ENCODE results near the gene CDADC1. TPM values are rescaled to one million over a fixed set of nuclear protein-coding genes. Genes with fewer than 3 reads are reported as not detected.

CDADC1 gene
- polyA plus RNA-seq, 1 donor from 2014 or later: 11.6 TPM

GRCh38 chr13:49210669-49211068, 37.1 kb upstream of the CDADC1 start:
- no peak overlapping the region for H3K9ac ChIP-seq (ENCODE audit: low read length)
- H2AFZ ChIP-seq (ENCODE audit: low read depth, low read length): no peak overlapping the region
- peaks cover 15% of the 10 kb centered on the region for H3K36me3 ChIP-seq (ENCODE audit: insufficient read depth, low read length)
- no peaks in the 10 kb centered on the region for H3K79me2 ChIP-seq (replicated peaks; ENCODE audit: insufficient read depth, low read length)
- H3F3A ChIP-seq (ENCODE audit: insufficient read depth, low read length, poor library complexity, severe bottlenecking): no peaks in the 10 kb centered on the region
- no peak overlapping the region for H3K27ac ChIP-seq (ENCODE audit: low read length)
- no peaks in the 10 kb centered on the region for H3K27me3 ChIP-seq (ENCODE audit: insufficient read depth, low read depth, low read length)
- H3K4me2 ChIP-seq (ENCODE audit: low read length): no peak overlapping the region
- no peaks in the 10 kb centered on the region for H3K9me3 ChIP-seq (ENCODE audit: low read length)
- no peaks in the 10 kb centered on the region for H4K20me1 ChIP-seq (ENCODE audit: insufficient read depth)
- no peak overlapping the region for H3K4me3 ChIP-seq (ENCODE audit: low read length)
- no peaks in the 10 kb centered on the region for H3K9me2 ChIP-seq (ENCODE audit: insufficient read depth, low read length)
- no peak for TF ChIP-seq EZH2 (IDR thresholded peaks at IDR 0.05; ENCODE audit: borderline replicate concordance, insufficient read depth, low read length, poor library complexity, severe bottlenecking)
- TF ChIP-seq POLR2AphosphoS5 (IDR thresholded peaks at IDR 0.05): no peak
- TF ChIP-seq TAF1 (IDR thresholded peaks at IDR 0.05; ENCODE audit: low read depth): no peak
- no peak for TF ChIP-seq RAD21 (conservative IDR thresholded peaks at IDR 0.05)
- TF ChIP-seq MXI1 (conservative IDR thresholded peaks at IDR 0.05; ENCODE audit: poor library complexity, severe bottlenecking): no peak
- TF ChIP-seq SMC3 (conservative IDR thresholded peaks at IDR 0.05; ENCODE audit: poor library complexity): no peak
- no peak for TF ChIP-seq EP300 (conservative IDR thresholded peaks at IDR 0.05; ENCODE audit: poor library complexity, severe bottlenecking)
- TF ChIP-seq, protein P1, sequence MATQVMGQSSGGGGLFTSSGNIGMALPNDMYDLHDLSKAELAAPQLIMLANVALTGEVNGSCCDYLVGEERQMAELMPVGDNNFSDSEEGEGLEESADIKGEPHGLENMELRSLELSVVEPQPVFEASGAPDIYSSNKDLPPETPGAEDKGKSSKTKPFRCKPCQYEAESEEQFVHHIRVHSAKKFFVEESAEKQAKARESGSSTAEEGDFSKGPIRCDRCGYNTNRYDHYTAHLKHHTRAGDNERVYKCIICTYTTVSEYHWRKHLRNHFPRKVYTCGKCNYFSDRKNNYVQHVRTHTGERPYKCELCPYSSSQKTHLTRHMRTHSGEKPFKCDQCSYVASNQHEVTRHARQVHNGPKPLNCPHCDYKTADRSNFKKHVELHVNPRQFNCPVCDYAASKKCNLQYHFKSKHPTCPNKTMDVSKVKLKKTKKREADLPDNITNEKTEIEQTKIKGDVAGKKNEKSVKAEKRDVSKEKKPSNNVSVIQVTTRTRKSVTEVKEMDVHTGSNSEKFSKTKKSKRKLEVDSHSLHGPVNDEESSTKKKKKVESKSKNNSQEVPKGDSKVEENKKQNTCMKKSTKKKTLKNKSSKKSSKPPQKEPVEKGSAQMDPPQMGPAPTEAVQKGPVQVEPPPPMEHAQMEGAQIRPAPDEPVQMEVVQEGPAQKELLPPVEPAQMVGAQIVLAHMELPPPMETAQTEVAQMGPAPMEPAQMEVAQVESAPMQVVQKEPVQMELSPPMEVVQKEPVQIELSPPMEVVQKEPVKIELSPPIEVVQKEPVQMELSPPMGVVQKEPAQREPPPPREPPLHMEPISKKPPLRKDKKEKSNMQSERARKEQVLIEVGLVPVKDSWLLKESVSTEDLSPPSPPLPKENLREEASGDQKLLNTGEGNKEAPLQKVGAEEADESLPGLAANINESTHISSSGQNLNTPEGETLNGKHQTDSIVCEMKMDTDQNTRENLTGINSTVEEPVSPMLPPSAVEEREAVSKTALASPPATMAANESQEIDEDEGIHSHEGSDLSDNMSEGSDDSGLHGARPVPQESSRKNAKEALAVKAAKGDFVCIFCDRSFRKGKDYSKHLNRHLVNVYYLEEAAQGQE (IDR thresholded peaks at IDR 0.05; ENCODE audit: borderline replicate concordance): no peak
- TF ChIP-seq, protein P2, sequence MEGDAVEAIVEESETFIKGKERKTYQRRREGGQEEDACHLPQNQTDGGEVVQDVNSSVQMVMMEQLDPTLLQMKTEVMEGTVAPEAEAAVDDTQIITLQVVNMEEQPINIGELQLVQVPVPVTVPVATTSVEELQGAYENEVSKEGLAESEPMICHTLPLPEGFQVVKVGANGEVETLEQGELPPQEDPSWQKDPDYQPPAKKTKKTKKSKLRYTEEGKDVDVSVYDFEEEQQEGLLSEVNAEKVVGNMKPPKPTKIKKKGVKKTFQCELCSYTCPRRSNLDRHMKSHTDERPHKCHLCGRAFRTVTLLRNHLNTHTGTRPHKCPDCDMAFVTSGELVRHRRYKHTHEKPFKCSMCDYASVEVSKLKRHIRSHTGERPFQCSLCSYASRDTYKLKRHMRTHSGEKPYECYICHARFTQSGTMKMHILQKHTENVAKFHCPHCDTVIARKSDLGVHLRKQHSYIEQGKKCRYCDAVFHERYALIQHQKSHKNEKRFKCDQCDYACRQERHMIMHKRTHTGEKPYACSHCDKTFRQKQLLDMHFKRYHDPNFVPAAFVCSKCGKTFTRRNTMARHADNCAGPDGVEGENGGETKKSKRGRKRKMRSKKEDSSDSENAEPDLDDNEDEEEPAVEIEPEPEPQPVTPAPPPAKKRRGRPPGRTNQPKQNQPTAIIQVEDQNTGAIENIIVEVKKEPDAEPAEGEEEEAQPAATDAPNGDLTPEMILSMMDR (IDR thresholded peaks at IDR 0.05; ENCODE audit: poor library complexity, severe bottlenecking): no peak

GRCh38 chr13:49213539-49213938, 34.2 kb upstream of the CDADC1 start:
- H3K9me3 ChIP-seq (ENCODE audit: low read length): no peaks in the 10 kb centered on the region

More at GRCh38 chr13:49213539-49213938, 34.2 kb upstream of the CDADC1 start:
- Histone ChIP-seq H3K9me2 (ENCODE audit: insufficient read depth, low read length) (no peaks in the 10 kb centered on the region), H3K36me3 (ENCODE audit: insufficient read depth, low read length) (no peaks in the 10 kb centered on the region), H3K4me3 (ENCODE audit: low read length) (no peak overlapping the region), H3K79me2 (replicated peaks; ENCODE audit: insufficient read depth, low read length) (no peaks in the 10 kb centered on the region), H3K4me2 (ENCODE audit: low read length) (no peak overlapping the region), H3K27me3 (ENCODE audit: insufficient read depth, low read depth, low read length) (peaks cover 17% of the 10 kb centered on the region), H3K27ac (ENCODE audit: low read length) (no peak overlapping the region), H2AFZ (ENCODE audit: low read depth, low read length) (no peak overlapping the region), H4K20me1 (ENCODE audit: insufficient read depth) (no peaks in the 10 kb centered on the region), H3F3A (ENCODE audit: insufficient read depth, low read length, poor library complexity, severe bottlenecking) (no peaks in the 10 kb centered on the region), H3K9ac (ENCODE audit: low read length) (no peak overlapping the region)
- TF ChIP-seq, protein P1 (IDR thresholded peaks at IDR 0.05; ENCODE audit: borderline replicate concordance): no peak
- no peak for TF ChIP-seq SMC3 (conservative IDR thresholded peaks at IDR 0.05; ENCODE audit: poor library complexity)
- TF ChIP-seq TAF1 (IDR thresholded peaks at IDR 0.05; ENCODE audit: low read depth): no peak
- no peak for TF ChIP-seq EP300 (conservative IDR thresholded peaks at IDR 0.05; ENCODE audit: poor library complexity, severe bottlenecking)
- no peak for TF ChIP-seq RAD21 (conservative IDR thresholded peaks at IDR 0.05)
- TF ChIP-seq EZH2 (IDR thresholded peaks at IDR 0.05; ENCODE audit: borderline replicate concordance, insufficient read depth, low read length, poor library complexity, severe bottlenecking): no peak
- TF ChIP-seq, protein P2 (IDR thresholded peaks at IDR 0.05; ENCODE audit: poor library complexity, severe bottlenecking): no peak
- TF ChIP-seq POLR2AphosphoS5 (IDR thresholded peaks at IDR 0.05): no peak
- TF ChIP-seq MXI1 (conservative IDR thresholded peaks at IDR 0.05; ENCODE audit: poor library complexity, severe bottlenecking): no peak

All from neural cell (in vitro differentiated cells).